Measurements from ENCODE around the gene CNTRL. TPM values are rescaled to one million over a fixed set of nuclear protein-coding genes. Genes with fewer than 3 reads are reported as not detected.

CNTRL gene, protein sequence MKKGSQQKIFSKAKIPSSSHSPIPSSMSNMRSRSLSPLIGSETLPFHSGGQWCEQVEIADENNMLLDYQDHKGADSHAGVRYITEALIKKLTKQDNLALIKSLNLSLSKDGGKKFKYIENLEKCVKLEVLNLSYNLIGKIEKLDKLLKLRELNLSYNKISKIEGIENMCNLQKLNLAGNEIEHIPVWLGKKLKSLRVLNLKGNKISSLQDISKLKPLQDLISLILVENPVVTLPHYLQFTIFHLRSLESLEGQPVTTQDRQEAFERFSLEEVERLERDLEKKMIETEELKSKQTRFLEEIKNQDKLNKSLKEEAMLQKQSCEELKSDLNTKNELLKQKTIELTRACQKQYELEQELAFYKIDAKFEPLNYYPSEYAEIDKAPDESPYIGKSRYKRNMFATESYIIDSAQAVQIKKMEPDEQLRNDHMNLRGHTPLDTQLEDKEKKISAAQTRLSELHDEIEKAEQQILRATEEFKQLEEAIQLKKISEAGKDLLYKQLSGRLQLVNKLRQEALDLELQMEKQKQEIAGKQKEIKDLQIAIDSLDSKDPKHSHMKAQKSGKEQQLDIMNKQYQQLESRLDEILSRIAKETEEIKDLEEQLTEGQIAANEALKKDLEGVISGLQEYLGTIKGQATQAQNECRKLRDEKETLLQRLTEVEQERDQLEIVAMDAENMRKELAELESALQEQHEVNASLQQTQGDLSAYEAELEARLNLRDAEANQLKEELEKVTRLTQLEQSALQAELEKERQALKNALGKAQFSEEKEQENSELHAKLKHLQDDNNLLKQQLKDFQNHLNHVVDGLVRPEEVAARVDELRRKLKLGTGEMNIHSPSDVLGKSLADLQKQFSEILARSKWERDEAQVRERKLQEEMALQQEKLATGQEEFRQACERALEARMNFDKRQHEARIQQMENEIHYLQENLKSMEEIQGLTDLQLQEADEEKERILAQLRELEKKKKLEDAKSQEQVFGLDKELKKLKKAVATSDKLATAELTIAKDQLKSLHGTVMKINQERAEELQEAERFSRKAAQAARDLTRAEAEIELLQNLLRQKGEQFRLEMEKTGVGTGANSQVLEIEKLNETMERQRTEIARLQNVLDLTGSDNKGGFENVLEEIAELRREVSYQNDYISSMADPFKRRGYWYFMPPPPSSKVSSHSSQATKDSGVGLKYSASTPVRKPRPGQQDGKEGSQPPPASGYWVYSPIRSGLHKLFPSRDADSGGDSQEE (N-terminal part only)
- total RNA-seq, result 3.5 and 5.2 TPM in 2 replicates

DNA sequence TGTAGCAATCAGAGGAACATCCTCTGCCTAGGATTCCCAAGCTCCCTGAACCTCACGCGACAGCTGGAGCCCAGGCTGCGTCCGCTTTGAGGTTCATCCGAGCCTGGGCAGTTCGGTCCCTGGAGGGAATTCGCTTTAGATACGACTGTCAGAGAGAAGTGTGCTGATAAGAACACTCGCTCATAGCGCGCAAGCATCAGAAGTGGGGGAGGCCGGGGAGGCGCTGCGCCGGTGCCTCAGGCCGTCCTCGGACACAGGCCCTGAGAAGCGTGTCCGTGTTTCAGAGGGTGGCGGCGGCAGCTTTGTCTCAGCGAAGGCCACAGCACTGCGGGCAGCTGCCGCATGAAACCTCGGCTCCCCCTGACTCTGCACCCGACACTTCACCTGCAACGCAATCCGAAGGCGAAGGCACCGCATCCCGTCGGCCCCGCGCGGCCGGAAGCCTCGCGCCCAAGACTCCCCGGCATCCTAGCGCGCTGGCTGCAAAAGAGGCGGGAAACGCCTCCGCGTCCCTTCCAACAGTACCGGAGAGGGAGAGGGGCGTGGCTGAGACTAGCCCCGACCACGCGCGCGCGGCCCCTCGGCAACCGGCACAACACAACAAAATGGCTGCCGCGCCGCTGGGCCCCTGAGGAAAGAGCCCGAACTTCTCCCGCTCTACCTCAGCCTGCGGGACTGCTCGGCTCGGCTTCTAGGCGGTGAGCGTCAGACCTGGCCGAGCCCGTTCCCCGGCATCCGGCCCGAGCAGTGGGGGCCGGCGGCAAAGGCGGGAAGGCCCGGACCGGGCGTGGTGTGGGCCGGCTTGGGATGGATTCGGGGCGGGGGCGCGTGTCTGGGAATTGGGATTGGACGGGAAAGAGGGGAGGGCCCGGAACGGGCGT, at the start of gene CNTRL:
TSS of gene CNTRL (plus strand) at position 586 of the 881 bp plus-strand sequence. CDS start 13,372 bp downstream, outside the sequence.

DNA sequence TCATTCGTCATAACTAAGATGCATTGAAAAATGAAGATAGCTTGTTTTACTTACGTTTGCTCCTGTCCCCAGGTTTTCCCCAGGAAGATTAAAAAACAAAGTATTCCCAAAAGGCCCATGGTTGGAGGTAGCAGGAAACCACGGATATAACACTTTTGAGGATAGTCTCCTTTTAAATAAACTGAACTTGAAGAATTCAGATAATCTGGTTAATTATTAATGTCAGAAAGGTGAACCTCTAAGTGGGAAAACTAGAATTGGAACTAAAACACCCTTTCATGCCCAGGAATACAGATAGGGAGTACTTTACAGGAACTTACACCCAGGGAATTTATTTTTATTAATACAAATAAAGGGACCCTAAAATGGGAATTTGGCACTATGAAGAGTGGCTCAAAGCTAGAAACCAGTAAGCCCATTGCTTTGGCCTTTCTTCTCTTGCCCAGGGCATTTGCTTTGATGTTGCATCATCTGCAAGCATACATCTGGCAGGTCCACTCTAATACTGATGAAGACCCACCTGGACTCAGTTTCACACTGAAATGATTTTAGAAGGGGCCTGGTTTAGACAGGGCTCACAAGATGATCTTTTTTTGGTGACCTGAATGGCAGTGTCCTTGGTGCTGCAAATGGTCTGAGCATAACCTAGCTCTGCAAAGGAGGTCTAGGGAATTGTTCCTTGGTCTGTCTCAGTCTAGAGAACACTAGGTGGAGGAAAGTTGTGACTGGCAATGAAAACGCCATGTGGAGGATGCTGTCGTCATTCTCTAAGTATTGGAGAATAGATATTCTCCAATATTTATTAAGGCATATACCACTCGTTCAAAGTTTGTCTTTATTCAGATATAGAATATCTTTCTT, 24.4 kb upstream of the CNTRL start, which contains the start of gene C5:
TSS of gene C5 (minus strand) at position 148 of the 861 bp plus-strand sequence. CDS start at position 119, 29 bp downstream.

DNA sequence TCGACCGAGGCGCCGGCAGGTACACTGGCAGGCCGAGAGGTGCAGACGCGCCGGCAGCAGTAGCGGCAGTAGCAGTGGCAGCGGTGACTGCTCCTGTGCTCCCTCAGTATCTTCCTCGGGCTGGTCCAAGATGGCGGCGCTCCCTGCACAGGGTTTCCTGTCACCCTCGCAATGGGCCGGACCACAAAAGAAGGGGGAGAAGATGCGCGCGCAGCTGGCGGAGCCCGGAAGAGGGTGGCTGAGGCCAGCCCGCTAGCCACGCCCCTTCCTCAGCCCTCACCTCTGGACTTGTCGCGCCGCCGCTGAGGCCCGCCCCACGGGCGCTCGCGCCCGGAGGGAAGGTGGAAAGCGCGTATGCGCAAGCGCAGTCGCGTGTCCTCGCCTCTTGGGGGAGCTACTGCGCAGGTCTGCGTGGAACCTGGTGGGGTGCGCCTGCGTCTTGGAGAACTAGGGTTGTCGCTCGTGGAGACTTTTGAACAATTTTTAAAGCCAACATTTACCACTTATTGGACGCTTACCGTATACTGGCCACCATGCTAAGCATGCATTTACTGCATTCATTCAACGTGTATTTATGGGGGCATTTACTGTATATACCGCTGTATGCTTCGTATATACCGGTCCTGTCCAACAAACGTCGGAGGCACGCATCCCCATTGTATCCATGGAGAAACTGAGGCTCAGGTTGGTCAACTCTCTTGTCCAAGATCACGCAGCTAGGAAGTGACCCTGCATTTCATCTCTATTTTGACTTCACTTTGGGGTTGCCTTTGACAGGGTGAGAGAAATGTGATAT, 127.2 kb downstream of the CNTRL start, which contains the start of gene RAB14:
TSS of gene RAB14 (minus strand) at position 132 of the 796 bp plus-strand sequence. CDS start 8,457 bp downstream, outside the sequence.

Other genes with a start within 250 kb of the CNTRL start
- gene PSMD5, start 232.0 kb upstream of the CNTRL start, total RNA-seq, result 30.6 and 63.5 TPM in 2 replicates
- gene PHF19, start 197.8 kb upstream of the CNTRL start, total RNA-seq, result 34.3 and 45.5 TPM in 2 replicates
- 0.64 and 3.6 TPM in 2 replicates for gene TRAF1, start 148.2 kb upstream of the CNTRL start, total RNA-seq
- 0.80 and 1.3 TPM in 2 replicates for gene C5, start 24.7 kb upstream of the CNTRL start, total RNA-seq
- 23.7 and 35.9 TPM in 2 replicates for gene RAB14, start 126.9 kb downstream of the CNTRL start, total RNA-seq
- gene GSN, start 193.2 kb downstream of the CNTRL start, total RNA-seq, result 261 and 380 TPM in 2 replicates

Data from epithelial cell of alveolus of lung (primary cell).